NB4 (cell line): Measurements from ENCODE around the gene PIP.

ENCODE experiments used
- MYC ChIP-seq: IDR thresholded peaks from 2 replicates; pipeline ENCODE4 v1.6.1; 2011; ENCODE audit warnings: low read depth, low read length
- POLR2A ChIP-seq: IDR thresholded peaks from 2 replicates; pipeline ENCODE4 v1.6.1; 2011; ENCODE audit warnings: mild to moderate bottlenecking; ENCODE audit not compliant: insufficient read length; ENCODE audit errors: extremely low read depth
- TF ChIP-seq, protein P1 (sequence below): IDR thresholded peaks from one replicate; pipeline ENCODE4 v1.5.1; 2012; ENCODE audit warnings: low read depth, low read length
- TF ChIP-seq, protein P2 (sequence below): IDR thresholded peaks from 2 replicates; pipeline ENCODE4 v1.6.1; 2011; ENCODE audit warnings: low read depth, low read length

DNA sequence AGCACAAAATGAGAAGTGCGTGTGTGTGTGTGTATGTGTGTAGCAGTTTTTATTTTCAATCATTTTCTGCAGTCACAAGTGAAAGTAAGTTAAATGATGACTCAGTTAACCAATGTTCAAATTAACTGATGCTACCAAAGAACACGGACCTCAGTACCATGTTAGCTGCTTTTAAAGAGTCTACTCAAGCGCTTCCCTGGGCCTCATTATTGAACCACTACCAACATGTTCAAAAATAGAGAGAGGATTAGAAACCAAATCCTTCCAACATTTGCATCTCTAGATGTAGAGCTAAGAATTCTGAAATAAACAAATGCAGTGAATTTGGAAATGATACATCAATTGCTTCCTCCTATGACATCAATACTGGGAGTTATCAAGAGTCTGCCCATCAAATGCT, 51.1 kb downstream of the PIP start, which contains the start of gene TAS2R39:
- TF ChIP-seq POLR2A, result no peak
- TF ChIP-seq, protein P1, sequence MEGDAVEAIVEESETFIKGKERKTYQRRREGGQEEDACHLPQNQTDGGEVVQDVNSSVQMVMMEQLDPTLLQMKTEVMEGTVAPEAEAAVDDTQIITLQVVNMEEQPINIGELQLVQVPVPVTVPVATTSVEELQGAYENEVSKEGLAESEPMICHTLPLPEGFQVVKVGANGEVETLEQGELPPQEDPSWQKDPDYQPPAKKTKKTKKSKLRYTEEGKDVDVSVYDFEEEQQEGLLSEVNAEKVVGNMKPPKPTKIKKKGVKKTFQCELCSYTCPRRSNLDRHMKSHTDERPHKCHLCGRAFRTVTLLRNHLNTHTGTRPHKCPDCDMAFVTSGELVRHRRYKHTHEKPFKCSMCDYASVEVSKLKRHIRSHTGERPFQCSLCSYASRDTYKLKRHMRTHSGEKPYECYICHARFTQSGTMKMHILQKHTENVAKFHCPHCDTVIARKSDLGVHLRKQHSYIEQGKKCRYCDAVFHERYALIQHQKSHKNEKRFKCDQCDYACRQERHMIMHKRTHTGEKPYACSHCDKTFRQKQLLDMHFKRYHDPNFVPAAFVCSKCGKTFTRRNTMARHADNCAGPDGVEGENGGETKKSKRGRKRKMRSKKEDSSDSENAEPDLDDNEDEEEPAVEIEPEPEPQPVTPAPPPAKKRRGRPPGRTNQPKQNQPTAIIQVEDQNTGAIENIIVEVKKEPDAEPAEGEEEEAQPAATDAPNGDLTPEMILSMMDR, result no peak
- TF ChIP-seq, protein P2, sequence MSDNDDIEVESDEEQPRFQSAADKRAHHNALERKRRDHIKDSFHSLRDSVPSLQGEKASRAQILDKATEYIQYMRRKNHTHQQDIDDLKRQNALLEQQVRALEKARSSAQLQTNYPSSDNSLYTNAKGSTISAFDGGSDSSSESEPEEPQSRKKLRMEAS, result no peak
- TF ChIP-seq MYC, result no peak
